ENCODE measurements around the gene CYP27B1.
A peak's percentile ranks its signal among the peaks of the same experiment; 100 is the strongest.

Gene CYP27B1, protein sequence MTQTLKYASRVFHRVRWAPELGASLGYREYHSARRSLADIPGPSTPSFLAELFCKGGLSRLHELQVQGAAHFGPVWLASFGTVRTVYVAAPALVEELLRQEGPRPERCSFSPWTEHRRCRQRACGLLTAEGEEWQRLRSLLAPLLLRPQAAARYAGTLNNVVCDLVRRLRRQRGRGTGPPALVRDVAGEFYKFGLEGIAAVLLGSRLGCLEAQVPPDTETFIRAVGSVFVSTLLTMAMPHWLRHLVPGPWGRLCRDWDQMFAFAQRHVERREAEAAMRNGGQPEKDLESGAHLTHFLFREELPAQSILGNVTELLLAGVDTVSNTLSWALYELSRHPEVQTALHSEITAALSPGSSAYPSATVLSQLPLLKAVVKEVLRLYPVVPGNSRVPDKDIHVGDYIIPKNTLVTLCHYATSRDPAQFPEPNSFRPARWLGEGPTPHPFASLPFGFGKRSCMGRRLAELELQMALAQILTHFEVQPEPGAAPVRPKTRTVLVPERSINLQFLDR

DNA sequence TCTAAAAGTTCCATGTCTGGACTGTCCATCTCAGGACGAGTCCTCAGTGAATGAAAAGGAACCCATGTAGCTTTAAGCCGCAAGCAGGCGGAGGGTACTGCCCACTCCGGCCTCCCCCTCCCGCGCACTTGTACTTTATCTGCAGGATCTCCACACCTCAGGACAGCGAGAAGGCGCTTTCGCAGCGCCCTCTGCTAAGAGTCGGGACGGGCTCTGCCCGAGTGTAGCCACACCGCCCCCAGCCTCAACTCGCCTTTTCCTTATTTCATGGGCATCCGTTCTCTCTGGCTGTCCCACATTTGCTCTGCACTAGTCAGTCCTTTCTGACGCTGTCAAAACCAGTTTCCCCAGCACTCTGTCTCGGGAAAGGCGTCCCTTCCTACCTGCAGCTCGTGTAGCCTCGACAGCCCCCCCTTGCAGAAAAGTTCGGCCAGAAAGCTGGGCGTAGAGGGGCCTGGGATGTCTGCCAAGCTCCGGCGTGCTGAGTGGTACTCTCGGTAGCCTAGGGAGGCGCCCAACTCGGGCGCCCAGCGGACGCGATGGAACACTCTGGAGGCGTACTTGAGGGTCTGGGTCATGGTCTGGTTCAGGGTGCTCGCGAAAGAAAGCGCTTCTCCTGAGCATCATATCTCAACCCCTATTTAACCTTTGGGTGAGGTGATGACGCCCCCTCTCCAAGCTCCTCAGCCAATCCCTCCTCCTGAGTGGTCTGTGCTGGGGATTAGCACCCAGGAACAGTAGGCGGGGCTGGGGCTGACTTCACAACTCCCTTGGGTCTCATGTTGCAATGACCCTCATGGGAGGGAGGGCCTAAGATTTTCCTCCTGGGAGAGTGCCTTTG, at the start of gene CYP27B1:
Gene CYP27B1, minus strand, starts transcription at position 615 of the 841 bp plus-strand sequence. Its CDS starts 37 bp downstream, at position 578.
- no peak for DNase-seq

DNA sequence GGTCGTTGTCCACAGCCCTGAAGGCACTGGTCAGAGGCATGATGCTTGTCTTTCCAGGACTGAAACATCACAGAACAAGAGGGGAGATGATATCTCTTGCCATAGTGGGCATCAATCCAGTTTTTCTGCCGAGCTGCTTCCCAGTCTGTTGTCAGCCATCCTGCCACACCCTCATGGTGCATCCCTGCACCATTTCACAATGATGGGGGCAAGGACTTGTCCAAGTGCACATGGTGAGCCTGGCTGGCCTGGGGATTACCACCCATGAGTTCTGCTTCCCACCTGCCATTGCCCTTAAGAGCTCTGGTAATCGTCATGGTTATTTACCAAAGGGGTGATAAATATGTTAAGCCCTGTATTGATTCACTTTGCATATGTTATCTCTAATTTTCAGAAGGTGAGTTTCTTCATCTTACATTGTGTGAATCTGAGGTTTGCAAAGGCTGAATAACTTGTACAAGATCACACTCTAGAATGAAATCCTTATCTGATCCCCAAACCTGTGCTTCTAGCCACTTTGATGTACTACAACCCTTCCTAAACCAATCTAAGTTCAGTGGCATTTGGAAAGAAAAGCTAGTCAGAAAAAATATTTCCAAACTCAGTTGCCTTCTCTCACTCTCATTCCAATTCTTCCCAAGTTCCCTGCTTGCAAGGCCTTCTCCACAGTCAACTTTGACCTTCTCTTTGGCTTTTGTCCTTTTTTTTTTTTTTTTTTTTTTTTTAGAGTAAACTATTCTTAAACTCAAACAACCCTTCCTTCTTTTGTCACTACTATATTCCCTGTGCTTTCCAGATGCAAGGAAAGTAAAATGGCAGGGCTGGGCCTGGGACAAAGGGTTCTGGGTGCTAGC, 49.4 kb upstream of the CYP27B1 start:
- no peak for DNase-seq

DNA sequence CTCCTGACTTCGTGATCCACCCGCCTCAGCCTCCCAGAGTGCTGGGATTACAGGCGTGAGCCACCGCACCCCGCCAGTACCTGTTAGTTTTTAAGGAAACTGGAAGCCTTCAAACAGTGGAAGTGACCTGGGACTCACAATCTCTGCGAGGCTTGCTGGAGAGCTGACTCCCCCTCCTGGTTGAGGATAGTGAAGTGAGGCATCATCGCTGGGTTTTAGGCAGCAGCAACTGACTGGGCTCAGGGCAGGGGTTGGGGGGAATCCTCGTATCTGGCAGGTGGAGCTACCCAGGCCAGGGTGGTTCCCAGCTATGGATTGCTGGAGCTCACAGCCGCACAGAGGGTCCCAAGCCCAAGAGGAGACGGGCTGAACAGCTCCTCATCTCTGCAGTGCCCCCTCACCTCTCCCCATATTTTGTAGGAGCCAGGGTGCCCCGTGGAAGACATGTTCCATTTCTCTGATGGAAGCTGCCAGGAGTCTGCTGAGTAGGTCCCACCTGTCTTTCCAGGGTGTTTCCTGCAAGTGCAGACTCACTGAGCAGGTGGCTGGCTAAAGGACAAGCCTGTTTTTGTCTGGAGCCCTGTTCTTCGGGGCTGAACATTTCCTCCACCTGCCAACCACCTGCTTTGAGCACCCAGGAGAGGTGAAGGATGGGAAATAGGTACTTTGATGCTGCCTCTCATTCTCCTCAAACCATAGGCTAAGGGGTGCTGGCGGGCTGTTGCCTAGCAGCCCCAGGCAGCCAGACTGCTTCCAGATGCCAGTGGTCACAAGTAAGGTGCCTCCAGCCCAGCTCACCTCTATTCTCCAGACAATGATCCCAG, 48.5 kb upstream of the CYP27B1 start:
- DNase-seq = no peak

DNA sequence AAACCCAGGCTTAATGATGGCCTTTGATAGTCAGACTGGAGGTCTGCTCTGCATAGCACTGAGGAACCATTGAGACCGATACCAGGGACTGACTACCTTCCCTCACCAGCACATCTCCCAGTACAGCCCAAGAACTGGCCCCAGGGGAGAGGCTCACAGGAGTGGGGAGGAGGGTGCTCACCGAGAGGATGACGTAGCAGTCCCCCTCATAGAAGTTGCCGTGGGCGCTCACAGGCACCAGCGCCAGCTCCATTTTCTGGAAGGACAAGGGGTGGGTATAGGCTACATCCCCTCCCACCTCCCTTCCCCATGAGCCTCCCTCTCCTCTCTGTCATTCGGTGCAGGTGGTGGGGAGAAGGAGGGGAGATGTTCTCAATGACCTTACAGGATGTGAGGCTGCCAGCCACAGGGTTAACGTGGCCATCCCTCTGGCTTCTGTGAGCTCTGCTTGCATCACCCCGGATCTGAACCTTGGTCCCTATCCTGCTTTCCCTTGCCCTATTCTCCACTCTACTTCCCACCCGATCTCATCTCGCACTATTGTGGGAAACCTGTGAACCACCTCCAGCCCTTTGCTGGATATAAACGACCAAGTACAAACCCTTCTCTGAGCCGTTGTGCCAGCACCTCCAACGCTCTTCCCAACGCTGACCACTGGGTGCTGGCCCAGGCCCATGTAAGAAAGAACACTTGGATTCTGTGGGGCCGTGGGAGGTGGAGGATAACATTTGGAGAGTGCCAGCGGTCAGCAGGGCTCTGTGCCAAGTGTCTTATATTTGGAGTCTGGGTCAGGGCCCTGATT, 47.3 kb upstream of the CYP27B1 start:
- no peak for DNase-seq

DNA sequence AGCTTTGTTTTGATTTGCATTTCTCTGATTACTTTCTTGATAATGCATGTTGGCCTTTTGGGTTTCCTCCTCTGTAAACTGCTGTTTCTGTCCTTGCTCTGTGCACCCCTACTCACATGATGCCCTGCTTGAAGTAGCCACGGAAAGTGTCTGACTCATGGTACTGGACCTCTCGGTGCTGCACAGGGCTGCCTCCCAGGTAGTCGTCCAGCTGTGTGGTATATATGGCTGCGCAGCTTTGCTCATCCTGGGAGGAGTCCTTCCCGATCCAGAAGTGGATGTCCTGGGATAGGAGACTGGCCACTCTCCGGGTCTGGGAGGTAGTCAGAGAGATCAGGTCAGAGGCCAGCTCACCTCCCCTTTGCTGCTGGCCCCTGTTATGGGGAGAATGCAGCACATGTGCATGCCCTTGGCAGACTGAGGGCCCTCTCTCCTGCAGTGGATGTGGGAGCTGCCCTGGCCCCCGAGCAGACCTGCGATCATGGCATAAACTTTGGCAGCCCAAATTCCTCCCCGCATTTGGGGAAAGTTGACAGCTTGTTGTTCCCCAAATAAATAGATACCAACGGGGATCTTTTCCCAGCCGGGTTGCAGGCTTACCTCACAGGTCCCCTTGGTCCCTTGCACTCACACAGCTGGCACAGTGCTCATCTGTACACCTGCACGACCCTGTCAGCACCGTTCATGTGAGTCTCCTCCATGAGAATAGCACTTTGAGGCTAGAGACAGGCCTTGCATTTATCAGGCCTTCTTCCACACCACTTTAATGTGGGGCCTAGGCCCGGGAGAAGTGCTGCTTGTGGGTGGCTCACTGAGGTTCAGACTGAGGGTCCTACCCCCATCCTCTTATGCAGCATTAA, 46.5 kb upstream of the CYP27B1 start:
- no peak for DNase-seq

DNA sequence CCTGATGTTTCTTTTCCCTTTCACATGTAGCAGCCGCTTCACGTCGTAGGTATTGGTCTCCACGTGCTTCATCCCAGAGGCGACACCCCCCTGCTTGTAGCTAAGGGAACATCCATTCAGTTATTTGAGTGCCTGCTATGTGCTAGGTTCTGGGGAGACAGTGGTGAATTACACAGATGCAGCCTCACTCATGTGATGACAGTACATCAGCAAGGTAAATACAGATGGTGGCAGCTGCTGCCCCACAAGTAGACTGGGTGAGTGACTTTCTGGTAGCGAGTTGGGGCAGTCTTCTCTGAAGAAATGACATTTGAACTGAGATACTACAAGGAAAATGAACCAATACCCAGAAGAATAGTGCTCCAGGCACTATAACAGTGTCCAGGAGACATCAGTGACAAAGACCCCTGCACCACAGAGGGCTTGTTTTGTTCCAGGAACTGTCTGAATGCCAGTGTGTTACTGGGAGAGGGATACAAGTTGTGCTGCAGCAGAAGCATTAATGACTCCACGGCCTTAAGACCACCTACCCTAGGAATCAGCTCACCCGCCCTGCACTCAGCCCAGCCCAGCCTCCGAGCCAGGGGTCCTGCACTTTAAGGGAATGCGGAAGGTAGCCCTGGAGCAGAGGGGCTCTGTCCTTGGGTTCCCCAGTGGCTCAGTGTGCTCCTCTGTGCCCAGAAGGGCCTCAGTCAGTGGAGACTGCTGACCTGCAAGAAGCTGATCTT, 44.3 kb upstream of the CYP27B1 start:
- DNase-seq = no peak

DNA sequence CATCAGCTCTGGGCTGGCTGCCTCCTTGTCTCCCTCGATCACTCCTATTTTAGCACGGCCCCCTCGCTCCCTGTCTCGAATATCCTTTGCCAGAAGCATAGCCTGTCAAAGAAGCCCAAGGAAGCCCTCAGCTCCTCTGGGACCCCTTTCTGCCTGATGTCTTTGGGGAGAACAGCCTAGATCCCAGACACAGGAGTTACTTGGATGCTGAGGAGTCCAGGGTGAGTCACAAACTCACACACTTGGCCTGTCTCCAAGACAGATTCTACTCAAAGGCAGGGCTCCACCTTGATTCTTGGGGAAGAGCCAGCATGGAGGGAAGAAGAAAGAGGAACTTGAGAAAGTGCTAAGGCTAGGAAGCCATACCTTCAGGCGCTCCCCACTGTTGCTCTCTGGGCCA, 43.6 kb upstream of the CYP27B1 start:
- no peak for DNase-seq

DNA sequence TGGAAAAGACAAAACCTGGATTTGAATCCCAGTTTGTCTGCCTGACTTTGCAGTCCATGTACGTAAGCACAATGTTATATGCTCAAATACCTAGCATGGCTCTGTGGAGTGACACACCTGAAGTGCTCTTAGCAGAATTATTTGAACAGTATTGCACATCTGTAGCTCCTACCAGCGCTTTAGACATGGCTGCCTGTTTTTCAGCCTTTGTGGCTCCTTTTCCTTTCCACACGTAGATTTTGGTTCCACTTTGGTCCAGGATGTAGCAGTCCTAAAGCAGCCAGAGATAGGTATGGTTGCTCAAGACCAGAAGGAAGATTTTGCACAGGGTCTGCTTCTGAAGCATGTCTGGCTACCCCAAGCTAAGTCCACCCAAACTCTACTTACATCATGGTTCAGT, 42.5 kb upstream of the CYP27B1 start:
- no peak for DNase-seq

DNA sequence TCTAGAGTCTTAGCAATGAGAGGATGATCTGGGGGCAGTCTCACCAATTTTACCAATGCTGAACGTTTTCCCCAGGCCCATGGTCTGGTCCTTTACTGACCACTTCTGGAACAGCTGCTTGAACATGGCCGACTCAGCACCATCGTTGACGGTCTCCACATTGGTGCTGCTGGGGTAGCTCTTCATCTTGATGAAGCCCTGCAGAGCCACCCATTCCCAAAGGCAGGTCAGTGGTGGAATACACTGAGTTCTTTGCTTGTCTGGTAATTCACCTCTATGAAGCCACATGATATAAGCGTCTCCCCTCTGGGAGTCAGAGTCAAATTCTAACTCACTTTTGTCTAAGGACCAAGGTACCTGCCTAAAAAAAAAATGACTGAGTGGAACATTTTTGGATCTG, 41.5 kb upstream of the CYP27B1 start:
- DNase-seq = no peak

DNA sequence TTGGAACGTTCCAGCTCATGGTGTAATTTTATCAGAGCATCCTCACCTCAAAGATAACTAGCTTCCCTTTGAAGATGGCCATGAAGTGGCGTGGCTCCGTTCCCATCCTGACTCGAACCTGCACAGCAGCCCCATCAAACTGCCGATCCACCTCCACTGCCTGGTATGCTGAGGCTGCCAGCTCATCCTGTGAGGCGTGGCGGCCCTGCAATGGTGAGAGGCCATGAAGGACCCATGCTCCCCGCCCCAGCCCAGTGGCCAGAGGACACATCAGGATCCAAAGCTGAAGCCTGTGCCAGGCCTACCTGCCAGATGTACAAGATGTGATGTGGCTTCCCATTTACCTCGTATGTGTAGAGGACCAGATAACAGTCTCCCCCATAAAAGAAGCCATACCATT, 40.4 kb upstream of the CYP27B1 start:
- DNase-seq = no peak

DNA sequence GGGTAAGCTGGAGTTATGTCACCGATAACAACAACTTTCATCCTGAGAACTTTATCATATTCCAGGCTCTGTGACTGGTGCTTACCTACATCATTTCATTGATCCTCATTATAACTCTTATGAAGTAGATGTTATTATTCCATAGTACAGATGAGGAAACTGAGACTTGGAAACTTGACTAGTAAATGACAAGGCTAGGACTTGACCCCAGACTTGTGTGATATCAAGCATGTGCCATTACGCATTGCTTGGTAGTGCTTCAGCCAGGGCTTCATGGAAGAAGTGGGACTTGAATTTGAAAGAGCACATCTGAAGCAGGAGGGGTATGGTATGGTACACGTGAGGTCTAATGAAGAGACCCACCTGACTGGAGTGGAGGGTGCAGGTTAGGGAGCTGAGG, 39.8 kb upstream of the CYP27B1 start:
- no peak for DNase-seq

DNA sequence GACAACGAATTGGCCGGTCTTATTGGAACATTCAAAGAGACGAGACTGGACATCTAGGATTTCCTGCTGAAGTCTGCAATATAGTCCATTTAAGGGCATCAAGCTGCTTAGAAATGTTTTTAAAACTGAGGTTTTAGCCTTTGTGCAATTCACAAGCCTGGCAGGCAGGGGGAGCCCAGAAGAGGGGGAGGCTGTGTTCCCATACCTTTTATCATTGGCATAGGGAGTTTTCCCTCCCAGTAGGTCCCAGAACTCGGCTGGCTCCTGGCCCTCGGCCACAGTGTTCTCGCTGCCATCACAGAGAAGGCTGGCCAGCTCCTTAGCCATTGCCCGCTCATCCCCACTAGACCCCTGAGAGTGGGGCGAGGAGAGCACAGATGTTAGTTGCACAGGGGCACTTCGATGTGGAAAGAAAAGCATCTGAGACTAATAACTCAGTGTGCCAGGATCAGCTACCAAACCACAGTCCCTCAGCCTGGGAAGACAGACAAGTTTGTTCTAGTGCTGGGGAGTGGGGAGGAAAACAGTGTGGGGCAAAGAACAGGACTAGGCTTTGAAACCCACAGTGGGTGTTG, 36.5 kb upstream of the CYP27B1 start:
- DNase-seq = peak; percentile 16

DNA sequence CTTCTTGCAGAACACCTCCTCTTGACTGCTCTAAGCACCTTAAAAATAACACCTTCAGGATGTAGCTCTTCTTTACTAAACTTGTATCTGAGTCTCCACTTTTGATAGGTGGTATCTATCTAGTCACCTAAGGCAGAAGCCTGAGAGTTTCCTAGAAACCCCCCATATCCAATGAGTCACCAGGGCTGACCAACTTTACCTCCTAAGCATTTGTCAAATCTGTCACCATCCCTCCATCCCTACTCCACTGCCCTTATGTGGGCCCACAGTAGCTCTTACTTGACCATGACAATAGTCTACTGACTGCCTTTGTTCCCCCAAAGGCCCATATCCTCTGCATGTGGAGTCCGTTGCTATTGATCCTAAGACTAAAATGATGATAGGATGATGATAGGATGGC, 35.7 kb upstream of the CYP27B1 start:
- DNase-seq = no peak

DNA sequence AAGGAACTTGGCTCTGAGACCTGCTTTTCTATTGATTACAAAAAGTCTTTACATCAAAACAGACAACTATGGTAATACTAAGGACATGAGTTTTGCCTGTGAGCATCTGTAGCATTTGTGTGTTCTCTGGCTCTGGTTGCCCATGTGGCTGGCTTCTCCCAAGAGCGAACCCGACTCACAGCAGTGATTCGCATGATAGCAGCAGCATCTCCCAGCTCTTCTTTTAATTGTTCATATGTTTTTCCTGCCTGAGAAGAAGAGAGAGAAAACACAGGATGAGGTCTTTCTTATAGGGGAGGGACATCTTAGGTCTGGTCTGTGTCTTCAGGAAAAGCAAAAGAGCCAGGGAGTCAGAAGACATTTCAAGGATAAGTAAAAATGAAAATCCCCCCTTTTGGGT, 34.1 kb upstream of the CYP27B1 start:
- DNase-seq = no peak

DNA sequence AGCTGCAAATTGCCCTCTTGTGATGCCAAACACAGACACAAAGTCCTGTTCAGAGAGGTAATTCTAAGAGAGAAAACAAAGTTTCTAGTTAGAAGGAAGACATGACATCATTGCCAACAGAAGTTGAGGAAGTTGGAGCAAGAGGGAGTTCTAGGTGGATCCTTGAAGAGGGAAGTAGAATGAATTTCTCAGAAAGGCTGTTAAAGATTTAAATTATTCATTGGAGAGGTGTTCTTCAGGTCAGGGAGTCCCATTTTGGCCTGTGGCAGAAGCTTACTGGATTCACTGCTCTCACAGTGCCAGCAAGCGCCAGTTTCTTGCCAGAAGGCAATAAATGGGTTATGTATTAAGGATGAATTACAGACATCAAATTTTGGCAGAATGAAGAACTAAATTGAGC, 31.1 kb upstream of the CYP27B1 start:
- DNase-seq = no peak

DNA sequence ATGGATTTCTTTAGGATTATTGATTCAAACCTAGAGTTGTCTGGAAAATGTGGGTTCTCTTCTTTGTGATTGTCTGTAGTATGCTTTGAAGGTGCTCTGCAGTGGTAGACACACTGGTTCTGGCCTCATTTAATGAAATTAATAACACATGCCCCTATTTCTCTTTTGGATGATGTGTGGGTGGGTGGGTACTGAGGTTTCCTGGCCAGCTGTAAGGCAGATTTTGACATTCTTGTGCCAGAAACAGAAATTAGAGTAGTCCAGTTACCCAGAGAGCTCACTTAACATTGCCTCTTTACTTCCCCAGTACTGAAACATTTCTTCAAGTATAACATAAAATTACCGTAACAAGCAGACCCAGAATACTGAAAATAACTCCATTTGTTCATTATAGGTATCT, 30.1 kb upstream of the CYP27B1 start:
- DNase-seq = no peak

DNA sequence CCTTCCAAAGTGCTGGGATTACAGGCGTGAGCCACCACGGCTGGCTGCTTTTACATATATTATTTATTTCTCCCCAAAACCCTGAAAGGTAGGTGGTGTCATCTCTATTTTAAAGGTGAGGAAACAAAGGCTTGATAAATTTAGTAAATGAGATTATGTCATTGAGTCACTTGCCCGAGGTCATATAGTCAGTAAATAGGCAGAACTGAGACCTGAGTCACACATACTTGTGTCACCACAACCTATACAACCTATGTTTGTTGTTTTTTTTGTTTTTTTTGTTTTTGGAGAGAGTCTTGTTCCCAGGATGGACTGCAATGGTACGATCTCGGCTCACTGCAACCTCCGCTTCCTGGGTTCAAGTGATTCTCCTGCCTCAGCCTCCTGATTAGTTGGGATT, 28.5 kb upstream of the CYP27B1 start:
- no peak for DNase-seq

DNA sequence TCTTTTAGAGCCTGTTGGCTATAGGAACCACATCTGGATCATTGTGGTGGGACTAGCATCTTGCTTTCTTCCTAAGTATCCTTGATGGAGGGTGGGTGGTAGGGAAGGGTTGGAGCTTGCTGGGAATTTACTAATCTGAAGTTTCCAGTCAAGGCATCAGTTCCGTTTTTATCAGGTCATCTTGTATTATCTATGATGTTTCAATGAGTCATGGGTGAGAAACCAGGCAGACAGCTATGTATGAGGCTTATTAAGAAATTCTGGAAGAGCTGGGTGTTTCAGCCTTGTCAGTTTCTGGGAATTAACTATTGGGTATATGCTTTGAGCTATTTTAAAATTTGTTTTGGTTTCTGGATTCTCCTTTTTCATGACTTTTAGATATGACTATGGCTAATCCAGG, 27.0 kb upstream of the CYP27B1 start:
- DNase-seq = no peak

DNA sequence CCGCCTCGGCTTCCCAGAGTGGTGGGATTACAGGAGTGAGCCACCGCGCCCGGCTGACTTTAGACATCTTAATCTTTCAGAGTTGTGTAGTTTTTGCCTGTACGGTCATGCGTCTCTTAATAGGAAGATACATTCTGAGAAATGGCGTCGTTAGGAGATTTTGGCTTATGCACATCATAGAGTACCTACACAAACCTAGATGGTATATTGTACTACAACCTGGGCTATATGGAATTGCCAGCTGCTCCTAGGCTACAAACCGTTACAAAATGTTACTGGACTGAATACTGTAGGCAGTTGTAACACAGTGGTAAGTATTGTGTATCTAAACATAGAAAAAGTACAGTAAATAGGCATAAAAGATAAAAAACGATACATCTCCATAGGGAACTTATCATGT, 17.0 kb upstream of the CYP27B1 start:
- DNase-seq = no peak

Data from midbrain (tissue), 1 donor.